A673 (cell line): ENCODE results near the gene NAALADL2. TPM values are rescaled to one million over a fixed set of nuclear protein-coding genes. Genes with fewer than 3 reads are reported as not detected.

Source experiments
- BruUV-seq: library from RNA; stranded (reverse); fragments of 400-500 nt; replicated peaks from 2 replicates; lab custom pipeline; 2021; lab: Mats Ljungman, UMichigan
- CTCF ChIA-PET: fragments of 300-600 bp; sonication (Branson Sonifier 250); formaldehyde crosslinking; loops from one replicate; lab custom pipeline; 2022; ENCODE audit warnings: antibody characterized with exemption; lab: Charles Lee
- POLR2A ChIA-PET: fragments of 300-600 bp; sonication (Branson Sonifier 250); formaldehyde crosslinking; loops from one replicate; lab custom pipeline; 2022; ENCODE audit warnings: antibody characterized with exemption; ENCODE audit not compliant: low non-redundant PET; lab: Charles Lee
- DNase-seq: peaks from one replicate; pipeline ENCODE4 v3.0.0-alpha.2; 2015; ENCODE audit warnings: low spot score
- H3K27ac ChIP-seq: fragments of 200-600 bp; sonication (generic); 2 replicates; pipeline ENCODE4 v1.5.1; 2016; ENCODE audit warnings: mixed run types, low read depth, mild to moderate bottlenecking, mixed read lengths, antibody characterized with exemption, low read length; ENCODE audit not compliant: poor library complexity, severe bottlenecking
- H3K27me3 ChIP-seq: fragments of 200-600 bp; sonication (generic); replicated peaks from 2 replicates; pipeline ENCODE4 v1.6.1; 2017; ENCODE audit warnings: mixed run types, low read depth, mild to moderate bottlenecking, mixed read lengths, antibody characterized with exemption, low read length; ENCODE audit not compliant: insufficient read depth, poor library complexity
- H3K36me3 ChIP-seq: fragments of 200-600 bp; sonication (generic); 2 replicates; pipeline ENCODE4 v1.6.1; 2016; ENCODE audit warnings: mixed run types, mild to moderate bottlenecking, mixed read lengths, antibody characterized with exemption, low read length; ENCODE audit not compliant: insufficient read depth, poor library complexity, severe bottlenecking
- H3K4me1 ChIP-seq: fragments of 200-600 bp; sonication (generic); 2 replicates; pipeline ENCODE4 v1.6.1; 2017; ENCODE audit warnings: mixed run types, mild to moderate bottlenecking, mixed read lengths, antibody characterized with exemption, low read length; ENCODE audit not compliant: insufficient read depth, poor library complexity, severe bottlenecking
- H3K4me3 ChIP-seq: fragments of 200-600 bp; sonication (generic); 2 replicates; pipeline ENCODE4 v1.5.1; 2016; ENCODE audit warnings: low read depth, mixed run types, mild to moderate bottlenecking, mixed read lengths, low read length; ENCODE audit not compliant: poor library complexity, severe bottlenecking
- H3K9me3 ChIP-seq: fragments of 200-600 bp; sonication (generic); 2 replicates; pipeline ENCODE4 v1.6.1; 2016; ENCODE audit warnings: mixed run types, low read depth, mild to moderate bottlenecking, mixed read lengths, antibody characterized with exemption, low read length; ENCODE audit not compliant: poor library complexity, severe bottlenecking
- EZH2 ChIP-seq: fragments of 200-600 bp; sonication (generic); IDR thresholded peaks from 2 replicates; pipeline ENCODE4 v1.6.1; 2017; ENCODE audit warnings: borderline replicate concordance, low read depth, mild to moderate bottlenecking, mixed read lengths, antibody characterized with exemption, low read length; ENCODE audit not compliant: poor library complexity, severe bottlenecking
- intact Hi-C: fragments of 100-400 bp; cut with micrococcal nuclease; formaldehyde crosslinking; loops from one replicate; pipeline ENCODE4 v1.10.0; 2022; ENCODE audit not compliant: unreplicated experiment
- total RNA-seq: library from RNA; stranded (reverse); gene quantifications from 2 replicates; pipeline ENCODE4 v1.2.3, GENCODE V29; 2021
- TF ChIP-seq, protein P1 (sequence below): fragments of 300-800, 200-600 bp; sonication (generic); conservative IDR thresholded peaks from 2 replicates; pipeline ENCODE4 v1.5.1; 2017; ENCODE audit warnings: low read depth, mild to moderate bottlenecking, antibody characterized with exemption, low read length, moderate library complexity, mixed read lengths

The NAALADL2 gene
- total RNA-seq, 1 experiment from 2014 or later: 0.64 TPM

- BruUV-seq: no TSS peak
- H3K36me3 ChIP-seq: no peaks in the 10 kb centered on the region
- intact Hi-C loops: no loop called here
- CTCF ChIA-PET: no interaction called here
- H3K9me3 ChIP-seq: no peaks in the 10 kb centered on the region
- DNase-seq: no peak
- no peaks in the 10 kb centered on the region for H3K27me3 ChIP-seq
- no peak overlapping the region for H3K4me3 ChIP-seq
- no peaks in the 10 kb centered on the region for H3K4me1 ChIP-seq
- POLR2A ChIA-PET: no interaction called here
- TF ChIP-seq EZH2: no peak
- TF ChIP-seq, protein P1, sequence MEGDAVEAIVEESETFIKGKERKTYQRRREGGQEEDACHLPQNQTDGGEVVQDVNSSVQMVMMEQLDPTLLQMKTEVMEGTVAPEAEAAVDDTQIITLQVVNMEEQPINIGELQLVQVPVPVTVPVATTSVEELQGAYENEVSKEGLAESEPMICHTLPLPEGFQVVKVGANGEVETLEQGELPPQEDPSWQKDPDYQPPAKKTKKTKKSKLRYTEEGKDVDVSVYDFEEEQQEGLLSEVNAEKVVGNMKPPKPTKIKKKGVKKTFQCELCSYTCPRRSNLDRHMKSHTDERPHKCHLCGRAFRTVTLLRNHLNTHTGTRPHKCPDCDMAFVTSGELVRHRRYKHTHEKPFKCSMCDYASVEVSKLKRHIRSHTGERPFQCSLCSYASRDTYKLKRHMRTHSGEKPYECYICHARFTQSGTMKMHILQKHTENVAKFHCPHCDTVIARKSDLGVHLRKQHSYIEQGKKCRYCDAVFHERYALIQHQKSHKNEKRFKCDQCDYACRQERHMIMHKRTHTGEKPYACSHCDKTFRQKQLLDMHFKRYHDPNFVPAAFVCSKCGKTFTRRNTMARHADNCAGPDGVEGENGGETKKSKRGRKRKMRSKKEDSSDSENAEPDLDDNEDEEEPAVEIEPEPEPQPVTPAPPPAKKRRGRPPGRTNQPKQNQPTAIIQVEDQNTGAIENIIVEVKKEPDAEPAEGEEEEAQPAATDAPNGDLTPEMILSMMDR: no peak
- H3K27ac ChIP-seq: no peak overlapping the region
Observed at GRCh38 chr3:175039875-175040274, 180.7 kb downstream of the NAALADL2 start.

DNA sequence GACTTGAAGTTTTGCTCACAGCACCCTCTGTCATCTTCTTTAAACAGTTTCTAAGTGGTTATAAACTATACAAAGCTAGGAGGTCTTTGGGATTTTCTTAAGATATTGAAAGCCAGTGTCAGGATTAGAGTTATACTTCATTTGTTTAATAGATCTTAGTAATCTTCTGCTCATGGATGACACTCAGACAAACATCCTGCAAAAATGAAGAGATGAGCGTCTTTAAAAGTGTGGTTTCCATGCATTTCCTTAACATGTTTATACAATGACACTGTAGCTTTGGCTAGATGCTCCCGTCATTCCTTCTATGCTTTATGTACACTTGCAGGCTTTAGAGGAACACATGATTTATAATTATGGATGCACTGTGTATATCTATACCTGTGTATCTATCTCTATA lies 182.2 kb downstream of the NAALADL2 start:
- Histone ChIP-seq H3K36me3 (no peaks in the 10 kb centered on the region), H3K27ac (no peak overlapping the region), H3K9me3 (no peaks in the 10 kb centered on the region), H3K4me1 (no peaks in the 10 kb centered on the region), H3K27me3 (no peaks in the 10 kb centered on the region), H3K4me3 (no peak overlapping the region)
- intact Hi-C loops: no loop called here
- no peak for DNase-seq
- no TSS peak for BruUV-seq
- ChIA-PET POLR2A (no interaction called here), CTCF (no interaction called here)
- TF ChIP-seq, protein P1: no peak
- no peak for TF ChIP-seq EZH2

- Histone ChIP-seq H3K36me3 (no peaks in the 10 kb centered on the region), H3K9me3 (peaks cover 6% of the 10 kb centered on the region), H3K27ac (no peak overlapping the region), H3K4me1 (no peaks in the 10 kb centered on the region), H3K27me3 (no peaks in the 10 kb centered on the region), H3K4me3 (no peak overlapping the region)
- CTCF ChIA-PET: no interaction called here
- intact Hi-C loops: no loop called here
- BruUV-seq: no TSS peak
- POLR2A ChIA-PET: no interaction called here
- TF ChIP-seq, protein P1: no peak
- TF ChIP-seq EZH2: no peak
- DNase-seq: no peak
Observed at GRCh38 chr3:175046601-175047000, 187.5 kb downstream of the NAALADL2 start.
